ENCODE data around the gene ARHGAP40.

ARHGAP40 gene

GRCh38 chr20:38617830-38618196 is 16.2 kb downstream of the ARHGAP40 start:
- no peak for DNase-seq (ENCODE audit: low read depth)

DNA sequence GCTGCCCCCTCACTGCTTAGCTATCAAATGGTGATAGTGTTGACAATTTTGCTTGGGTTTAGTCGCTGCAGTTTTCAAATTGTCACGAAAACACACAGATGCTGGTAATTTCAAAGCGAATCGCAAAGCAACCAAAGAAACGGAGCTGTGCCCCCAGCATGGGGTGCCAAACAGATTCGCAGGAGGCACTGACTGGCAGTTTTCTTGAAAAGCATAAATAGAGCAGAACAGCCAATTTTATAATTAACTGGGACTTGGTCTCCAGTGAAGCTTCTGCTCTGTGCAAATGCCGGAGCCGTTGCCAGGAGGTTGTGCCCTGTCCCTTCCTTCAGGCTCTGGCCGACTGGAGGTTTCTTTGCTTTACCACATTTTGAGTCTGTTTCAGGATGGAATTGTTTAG is 18.8 kb downstream of the ARHGAP40 start:
- no peak for DNase-seq (ENCODE audit: low read depth)

GRCh38 chr20:38623061-38623460 is 21.5 kb downstream of the ARHGAP40 start:
- no peak for DNase-seq (ENCODE audit: low read depth)

DNA sequence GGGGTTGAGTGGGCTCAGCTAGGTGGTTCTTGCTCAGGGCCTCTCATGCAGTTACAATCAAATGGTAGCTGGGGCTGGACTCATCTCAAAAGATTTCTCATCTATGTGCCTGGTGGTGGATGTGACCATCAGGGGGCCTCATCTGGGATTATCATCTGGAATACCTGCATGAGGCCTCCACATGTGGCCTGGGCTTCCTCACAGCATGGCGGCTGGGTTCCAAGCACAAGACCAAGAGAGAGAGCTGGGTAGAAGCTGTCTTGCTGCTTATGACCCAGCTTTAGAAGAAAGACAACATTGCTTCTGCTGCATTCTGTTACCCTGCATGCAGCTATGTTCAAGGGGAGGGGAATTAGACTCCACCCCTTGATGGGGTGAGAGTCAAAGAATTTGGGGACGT is 22.5 kb downstream of the ARHGAP40 start:
- no peak for DNase-seq (ENCODE audit: low read depth)

DNA sequence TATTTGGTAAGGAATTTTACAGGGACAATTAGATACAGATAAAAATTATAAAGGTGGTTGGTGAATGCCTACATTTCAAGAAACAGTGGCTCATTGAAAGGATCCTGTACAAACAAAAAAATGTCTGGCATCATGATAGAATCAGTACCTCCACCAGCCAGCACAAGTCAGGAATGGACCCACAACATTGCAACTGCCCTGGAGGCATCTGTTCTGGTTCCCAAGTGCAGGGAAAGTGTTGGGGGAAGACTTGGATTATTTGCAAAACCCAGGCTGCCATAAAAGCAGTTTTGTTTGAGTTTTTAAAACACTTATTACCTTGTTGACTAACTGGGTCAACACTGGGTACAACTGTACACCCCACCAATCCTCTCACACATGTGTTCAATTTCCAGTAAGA is 24.3 kb downstream of the ARHGAP40 start:
- no peak for DNase-seq (ENCODE audit: low read depth)

GRCh38 chr20:38626921-38627659 is 25.5 kb downstream of the ARHGAP40 start:
- no peak for DNase-seq (ENCODE audit: low read depth)

- no peak for DNase-seq (ENCODE audit: low read depth)
These were observed 27.2 kb downstream of the ARHGAP40 start for GRCh38 chr20:38628580-38629470.

GRCh38 chr20:38629979-38630378 is 28.4 kb downstream of the ARHGAP40 start:
- no peak for DNase-seq (ENCODE audit: low read depth)

GRCh38 chr20:38630727-38631126 is 29.1 kb downstream of the ARHGAP40 start:
- DNase-seq (ENCODE audit: low read depth), result no peak

GRCh38 chr20:38631155-38632022 is 29.8 kb downstream of the ARHGAP40 start:
- DNase-seq (ENCODE audit: low read depth), result no peak

DNA sequence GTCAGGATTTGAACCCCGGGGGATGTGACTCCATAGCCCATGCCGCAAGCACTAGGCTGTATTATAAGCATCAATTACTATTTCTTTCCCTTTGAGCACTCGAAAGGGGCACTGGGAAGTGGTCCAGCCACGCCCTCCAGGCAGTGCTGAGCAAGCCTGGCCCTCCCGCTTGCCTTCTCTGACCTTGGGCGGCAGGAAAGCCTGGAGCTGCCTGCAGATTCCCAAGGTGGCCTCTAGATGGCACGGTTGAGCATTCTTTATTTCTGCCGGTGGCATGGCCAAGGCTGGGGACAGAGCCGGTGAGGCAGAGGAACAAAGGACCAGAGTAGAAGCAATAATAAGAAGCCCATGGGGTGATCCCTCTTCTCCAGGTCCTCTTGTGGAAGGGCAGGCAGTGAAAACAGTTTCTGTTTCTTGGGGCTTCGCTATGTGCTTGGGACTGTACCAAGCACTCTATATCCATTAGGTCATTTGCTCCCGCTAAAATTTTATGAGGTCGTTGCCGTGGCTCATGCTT is 32.0 kb downstream of the ARHGAP40 start:
- DNase-seq (ENCODE audit: low read depth), result peak; percentile 28

- DNase-seq (ENCODE audit: low read depth), result no peak
These were observed 34.2 kb downstream of the ARHGAP40 start for GRCh38 chr20:38635721-38636288.

DNA sequence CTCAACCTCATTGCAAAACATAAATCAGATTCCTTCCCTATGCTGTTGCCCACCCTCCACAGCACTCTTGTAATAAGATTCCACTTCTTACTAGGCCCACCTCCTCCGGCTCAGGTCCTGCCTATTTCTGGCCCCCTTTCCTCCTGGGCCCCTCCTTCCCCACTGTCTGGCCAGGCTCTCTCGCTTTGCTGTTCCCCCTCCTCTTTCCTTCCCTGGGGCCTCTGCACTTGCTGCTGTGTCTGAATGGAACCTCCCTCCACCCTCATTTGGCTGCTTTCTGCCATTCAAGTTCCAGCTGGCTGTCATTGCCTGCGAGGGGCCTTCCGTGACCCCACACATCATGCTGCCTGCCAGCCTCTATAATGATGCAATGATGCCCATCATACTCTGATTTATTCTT is 38.9 kb downstream of the ARHGAP40 start:
- DNase-seq (ENCODE audit: low read depth), result no peak

- no peak for DNase-seq (ENCODE audit: low read depth)
These were observed 40.9 kb downstream of the ARHGAP40 start for GRCh38 chr20:38642498-38642897.

DNA sequence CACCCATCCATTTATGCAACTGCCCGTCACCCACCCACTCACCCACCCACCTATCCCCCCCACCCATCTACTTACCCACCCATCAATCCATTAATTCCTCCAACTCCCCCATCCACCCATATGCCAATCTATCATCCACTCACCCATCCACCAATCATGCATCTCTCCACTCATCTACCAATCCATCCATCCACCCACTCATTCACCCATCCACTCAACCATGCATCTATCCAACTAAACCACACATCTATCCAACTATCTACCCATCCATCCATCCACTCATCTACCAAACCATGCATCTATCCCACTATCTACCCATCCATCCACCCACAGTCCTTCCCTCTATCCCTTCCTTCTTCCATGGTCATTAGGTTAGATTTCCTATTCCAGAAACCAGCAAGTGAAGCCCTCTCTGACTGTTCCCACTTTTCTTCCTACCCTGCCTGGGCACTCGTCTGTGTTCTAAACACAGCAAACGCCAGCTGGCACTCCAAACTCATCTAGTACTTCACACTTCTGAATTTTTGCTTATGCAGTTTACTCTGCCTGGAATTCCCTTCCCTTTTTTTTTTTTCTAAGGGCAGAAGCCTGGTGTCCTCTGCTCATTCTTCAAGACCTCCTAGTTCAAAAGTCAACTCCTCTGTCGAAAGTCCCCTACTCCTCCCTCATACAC is 43.1 kb downstream of the ARHGAP40 start:
- DNase-seq (ENCODE audit: low read depth), result no peak

DNA sequence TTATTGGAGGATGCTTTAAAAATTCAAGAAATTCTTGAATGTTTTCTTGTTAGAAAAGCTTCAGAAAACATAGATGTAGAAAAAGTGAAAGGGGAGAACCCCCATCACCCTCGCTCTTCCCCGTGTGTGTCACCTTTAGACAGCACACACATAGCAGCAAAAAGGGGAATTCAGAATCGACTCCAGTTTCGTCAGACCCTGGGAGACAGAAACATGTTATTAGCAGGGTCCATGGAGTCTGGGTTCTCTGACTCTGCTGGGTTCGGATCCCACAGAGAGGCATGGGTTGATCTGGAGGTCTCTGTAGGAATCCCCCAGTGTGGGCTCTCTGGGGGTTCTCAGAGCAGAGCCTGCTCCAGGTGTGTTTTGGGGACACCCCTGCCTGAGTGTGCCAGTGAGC is 43.7 kb downstream of the ARHGAP40 start:
- no peak for DNase-seq (ENCODE audit: low read depth)

DNA sequence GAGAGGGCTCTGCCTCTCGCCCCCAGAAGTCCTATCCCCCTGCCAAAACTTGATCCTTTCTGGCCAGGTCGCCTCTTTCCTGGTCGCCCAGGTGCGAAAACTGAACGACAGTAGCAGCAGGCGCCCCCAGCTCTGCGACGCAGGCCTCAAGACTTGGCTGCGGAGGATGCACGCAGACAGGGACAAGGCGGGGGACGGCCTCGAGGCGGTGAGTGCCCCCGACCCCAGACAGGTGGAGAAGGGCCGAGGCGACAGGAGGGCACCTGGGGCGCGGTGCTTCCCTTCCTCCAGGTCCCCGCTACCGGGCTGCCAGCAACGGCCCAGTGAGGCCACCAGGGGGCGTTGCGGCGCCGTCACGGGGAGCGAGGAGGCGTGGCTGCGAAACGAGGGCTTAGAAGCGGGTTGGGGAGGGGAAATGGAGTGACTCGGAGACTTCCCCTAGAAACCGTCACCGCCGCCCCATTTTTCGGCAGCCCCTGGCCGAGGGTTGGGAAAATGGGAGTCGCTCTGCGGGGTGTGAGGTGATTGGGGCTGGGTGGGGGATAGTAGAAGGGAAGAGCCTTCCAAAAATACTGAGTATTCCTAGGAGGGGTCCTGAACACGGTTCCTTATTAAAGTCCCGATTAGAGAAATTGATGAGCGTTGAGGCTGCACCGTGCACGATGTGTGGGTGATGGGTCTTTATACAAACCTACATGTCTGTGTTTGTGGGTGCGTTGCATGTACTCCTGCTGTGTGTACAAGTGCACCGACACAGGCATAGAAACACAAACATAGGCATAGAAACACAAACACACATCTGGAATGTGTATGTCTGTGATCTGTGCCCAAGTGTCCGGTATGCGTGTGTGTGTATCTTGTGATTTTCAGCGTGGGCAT is 44.6 kb downstream of the ARHGAP40 start:
- peak; percentile 84 for DNase-seq (ENCODE audit: low read depth)

- DNase-seq (ENCODE audit: low read depth), result no peak
These were observed 47.8 kb downstream of the ARHGAP40 start for GRCh38 chr20:38649275-38649891.

DNA sequence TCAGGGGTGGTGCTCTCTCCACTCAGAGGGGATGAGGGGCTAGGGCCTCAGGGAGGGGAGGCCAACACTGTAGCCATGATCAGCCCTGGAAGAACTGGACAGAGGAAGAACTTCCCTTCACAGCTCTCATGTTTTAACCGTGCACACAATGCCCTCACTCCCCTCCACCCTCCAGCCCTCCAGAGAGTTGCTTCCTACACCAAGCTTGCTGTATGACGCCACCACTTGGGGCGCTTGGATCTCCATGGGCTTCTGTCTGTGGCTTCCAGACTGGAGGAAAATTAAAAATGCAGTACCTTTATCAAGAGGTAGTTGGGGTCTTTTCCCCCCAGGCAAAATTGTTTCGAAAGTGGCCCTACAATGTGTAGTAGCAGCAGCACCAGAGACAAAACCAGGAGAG is 48.4 kb downstream of the ARHGAP40 start:
- DNase-seq (ENCODE audit: low read depth), result no peak

DNA sequence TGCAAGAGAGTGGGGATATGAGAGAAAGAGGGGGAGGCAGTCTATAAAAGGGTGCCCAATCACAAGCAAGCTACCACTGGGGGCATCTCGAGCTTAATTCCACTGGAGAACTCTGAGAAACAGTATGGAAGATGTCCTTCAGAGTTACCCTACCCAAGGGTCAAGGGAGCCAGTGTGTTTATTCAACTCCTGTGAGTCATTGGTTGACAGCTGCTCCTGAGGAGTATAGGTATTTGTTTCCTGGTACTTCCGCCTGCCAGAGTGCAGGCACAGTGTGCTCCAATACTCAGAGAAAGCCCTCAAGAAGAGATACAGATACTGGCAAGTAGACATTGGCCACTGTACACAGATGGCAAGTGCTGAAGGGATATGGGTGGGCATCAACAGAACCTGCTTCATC is 49.5 kb downstream of the ARHGAP40 start:
- no peak for DNase-seq (ENCODE audit: low read depth)

Measured in stimulated activated CD8-positive, alpha-beta memory T cell treated with anti-CD3 and anti-CD28 coated beads, Interleukin-12 subunit alpha, Interleukin-12 subunit beta, amount 100 ng/mL, for 1 hour (primary cell).